ENCODE data around the gene DPF1.

The DPF1 gene

DNA sequence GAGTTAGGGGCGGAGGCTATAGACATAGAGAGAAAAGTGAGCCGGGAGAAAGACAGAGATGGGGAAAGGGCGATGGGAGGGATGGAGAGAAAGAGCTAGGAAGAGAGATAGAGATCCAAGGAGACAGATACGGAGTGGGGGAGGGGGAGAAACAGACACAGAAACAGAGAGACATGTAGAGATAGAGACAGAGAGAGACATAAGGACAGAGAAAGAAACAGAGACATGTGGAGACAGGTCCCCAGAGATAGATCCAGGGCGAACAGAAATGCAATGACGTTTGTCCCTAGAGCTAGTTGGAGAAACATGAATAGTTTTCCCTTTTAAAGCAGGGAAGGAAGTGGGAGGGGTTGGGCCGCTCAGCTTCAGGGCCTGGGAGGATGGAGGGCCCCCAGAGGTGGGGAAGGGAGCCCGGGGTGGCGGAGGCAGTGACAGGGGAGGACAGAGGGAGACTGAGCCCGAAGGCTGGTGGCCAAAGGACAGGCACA is 27.6 kb upstream of the DPF1 start:
- H3K4me2 ChIP-seq = peak overlapping the region; percentile 79
- H3K4me3 ChIP-seq = peak overlapping the region; percentile 64

DNA sequence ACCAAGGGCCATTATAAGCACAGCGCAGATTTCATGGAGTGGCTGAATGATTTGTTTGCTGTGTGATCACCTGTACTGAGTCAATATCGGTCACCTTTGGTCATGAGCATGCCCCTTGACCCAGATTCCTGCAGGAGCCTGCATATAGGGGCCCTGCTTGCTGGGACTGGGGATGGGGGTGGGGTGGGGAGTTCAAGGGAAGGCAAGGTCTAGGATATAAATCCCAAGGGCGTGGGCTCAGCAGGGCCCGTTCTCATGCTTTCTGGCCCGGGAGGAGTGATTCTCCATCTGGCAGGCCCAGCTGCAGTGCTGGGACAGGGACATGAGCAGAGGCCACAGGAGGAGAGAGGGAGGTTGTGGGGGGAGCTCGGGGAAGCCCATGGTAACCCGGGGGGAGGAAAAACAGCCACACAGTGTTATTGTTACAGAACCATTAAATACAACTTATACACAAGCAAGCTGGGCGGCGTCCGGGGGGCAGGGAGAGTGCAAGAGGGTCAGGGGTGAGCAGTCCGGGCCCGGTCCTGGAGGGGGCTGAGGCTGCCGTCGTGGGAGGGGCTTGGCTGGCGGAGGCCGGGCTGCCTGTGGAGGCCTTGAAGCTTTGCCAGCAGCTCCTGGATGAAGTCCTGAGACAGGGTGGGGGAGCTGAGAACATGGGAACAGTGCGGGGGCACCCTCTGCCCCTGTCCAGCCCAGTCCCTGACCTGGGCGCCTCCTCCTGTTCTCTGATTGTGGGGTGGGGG is 27.0 kb upstream of the DPF1 start:
- Histone ChIP-seq H3K27ac (peak overlapping the region; percentile 85), H3K4me2 (peak overlapping the region; percentile 79), H3K9me3 (no peaks in the 10 kb centered on the region), H3K4me3 (peak overlapping the region; percentile 64), H3K27me3 (no peaks in the 10 kb centered on the region), H3K9ac (peak overlapping the region; percentile 83), H3K4me1 (peaks cover 73% of the 10 kb centered on the region), H3K36me3 (peaks cover 10% of the 10 kb centered on the region), H4K20me1 (no peaks in the 10 kb centered on the region)
- TF ChIP-seq Cebpa-rat (IDR thresholded peaks at IDR 0.05) = no peak

More for the DNA sequence above, 27.6 kb upstream of the DPF1 start:
- TF ChIP-seq Cebpa-rat (IDR thresholded peaks at IDR 0.05) = no peak
- Histone ChIP-seq H4K20me1 (no peaks in the 10 kb centered on the region), H3K9ac (peak overlapping the region; percentile 83), H3K4me1 (peaks cover 70% of the 10 kb centered on the region), H3K9me3 (no peaks in the 10 kb centered on the region), H3K27me3 (no peaks in the 10 kb centered on the region), H3K27ac (peak overlapping the region; percentile 85), H3K36me3 (peaks cover 10% of the 10 kb centered on the region)

- no peak overlapping the region for H3K9ac ChIP-seq
- no peak for TF ChIP-seq Cebpa-rat (IDR thresholded peaks at IDR 0.05)
- peaks cover 73% of the 10 kb centered on the region for H3K4me1 ChIP-seq
- peaks cover 10% of the 10 kb centered on the region for H3K36me3 ChIP-seq
- H3K9me3 ChIP-seq = no peaks in the 10 kb centered on the region
- no peaks in the 10 kb centered on the region for H4K20me1 ChIP-seq
- 0 out of 2 replicates have a peak overlapping the region, but pooled peaks have one; percentile 85 for H3K27ac ChIP-seq
- H3K4me2 ChIP-seq = peak overlapping the region; percentile 79
- H3K4me3 ChIP-seq = no peak overlapping the region
- no peaks in the 10 kb centered on the region for H3K27me3 ChIP-seq
Observed at GRCh38 chr19:38250428-38250820, 26.4 kb upstream of the DPF1 start.

DNA sequence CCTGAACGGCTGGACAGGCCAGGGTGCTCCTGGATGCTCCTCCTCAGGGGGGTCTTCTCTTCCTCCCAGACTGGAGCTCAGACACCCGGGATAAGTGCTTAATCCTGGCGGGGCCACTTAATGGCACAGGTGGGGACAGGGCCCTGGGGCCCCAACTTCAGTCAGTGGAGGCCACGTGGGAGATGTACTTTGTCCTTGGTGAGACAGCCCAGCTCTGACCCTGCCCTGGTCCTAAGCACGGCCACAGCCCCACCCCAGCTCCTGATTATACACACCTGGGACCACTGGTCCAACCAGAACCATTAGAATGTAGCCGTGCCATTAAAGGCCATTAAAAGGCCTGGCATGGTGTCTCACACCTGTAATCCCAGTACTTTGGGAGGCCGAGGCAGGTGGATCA is 24.4 kb upstream of the DPF1 start:
- Histone ChIP-seq H3K27ac (no peak overlapping the region), H4K20me1 (no peaks in the 10 kb centered on the region), H3K4me3 (no peak overlapping the region), H3K9me3 (no peaks in the 10 kb centered on the region), H3K9ac (no peak overlapping the region), H3K36me3 (peaks cover 10% of the 10 kb centered on the region), H3K27me3 (no peaks in the 10 kb centered on the region), H3K4me2 (no peak overlapping the region), H3K4me1 (peaks cover 62% of the 10 kb centered on the region)
- no peak for TF ChIP-seq Cebpa-rat (IDR thresholded peaks at IDR 0.05)

DNA sequence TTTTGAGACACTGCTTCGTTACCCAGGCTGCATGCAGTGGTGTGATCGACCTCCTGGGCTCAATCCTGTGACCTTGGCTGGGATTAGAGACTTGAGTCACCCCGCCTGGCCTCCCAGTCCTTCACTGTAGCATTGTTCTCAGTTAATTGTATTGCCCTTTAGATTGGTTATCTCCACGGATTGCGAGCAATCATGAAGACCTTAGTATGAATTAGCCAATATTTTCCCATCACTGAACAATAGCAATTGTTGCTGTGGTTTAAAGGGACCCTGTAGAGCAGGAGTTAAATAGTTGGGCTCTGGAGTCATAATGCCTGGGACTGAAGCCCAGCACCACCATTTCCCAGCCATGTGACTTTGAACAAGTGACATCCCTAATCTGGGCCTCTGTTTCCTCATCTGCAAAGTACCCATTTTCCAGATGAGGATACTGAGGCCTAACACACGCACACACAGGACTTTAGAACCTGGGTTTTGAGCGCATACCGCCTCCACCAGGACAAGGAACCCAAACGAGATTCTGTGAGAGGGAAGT is 23.8 kb upstream of the DPF1 start:
- Histone ChIP-seq H3K27me3 (no peaks in the 10 kb centered on the region), H3K9ac (no peak overlapping the region), H3K27ac (no peak overlapping the region), H3K36me3 (peaks cover 10% of the 10 kb centered on the region), H3K4me1 (peaks cover 58% of the 10 kb centered on the region), H4K20me1 (no peaks in the 10 kb centered on the region), H3K4me2 (no peak overlapping the region), H3K9me3 (no peaks in the 10 kb centered on the region), H3K4me3 (no peak overlapping the region)
- TF ChIP-seq Cebpa-rat (IDR thresholded peaks at IDR 0.05) = no peak

GRCh38 chr19:38247126-38247525 is 23.1 kb upstream of the DPF1 start:
- Histone ChIP-seq H3K9ac (no peak overlapping the region), H3K27me3 (no peaks in the 10 kb centered on the region), H3K36me3 (peaks cover 10% of the 10 kb centered on the region), H3K27ac (no peak overlapping the region), H3K4me3 (no peak overlapping the region), H3K9me3 (no peaks in the 10 kb centered on the region), H3K4me2 (no peak overlapping the region), H3K4me1 (peaks cover 51% of the 10 kb centered on the region), H4K20me1 (no peaks in the 10 kb centered on the region)
- no peak for TF ChIP-seq Cebpa-rat (IDR thresholded peaks at IDR 0.05)

DNA sequence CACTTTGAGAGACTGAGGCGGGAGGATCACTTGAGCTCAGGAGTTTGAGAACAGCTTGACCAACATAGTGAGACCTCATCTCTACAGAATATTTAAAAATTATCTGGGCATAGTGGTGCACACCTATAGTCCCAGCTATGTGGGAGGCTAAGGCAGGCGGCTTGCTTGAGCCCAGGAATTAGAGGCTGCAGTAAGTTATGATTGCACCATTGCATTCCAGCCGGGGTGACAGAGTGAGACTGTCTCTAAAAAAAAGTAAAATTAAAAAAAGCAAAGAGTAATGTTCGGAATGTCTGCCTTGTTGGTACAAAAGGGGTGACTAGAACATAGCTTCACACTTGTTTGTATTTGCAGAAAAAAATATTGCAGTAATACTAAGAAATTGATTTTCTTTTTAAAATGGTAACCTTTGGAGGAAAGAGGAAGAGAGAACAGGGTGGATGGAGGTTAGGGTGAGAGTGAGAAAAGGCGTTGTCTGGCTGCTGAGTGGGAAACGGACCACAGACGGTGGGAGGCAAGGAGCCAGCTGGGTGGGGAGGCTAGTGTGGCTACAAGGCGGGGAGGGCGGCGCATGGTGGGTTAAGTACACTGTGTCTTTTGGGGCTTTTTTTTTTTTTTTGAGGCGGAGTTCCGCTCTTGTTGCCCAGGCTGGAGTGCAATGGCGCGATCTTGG is 21.9 kb upstream of the DPF1 start:
- Histone ChIP-seq H3K9ac (no peak overlapping the region), H4K20me1 (no peaks in the 10 kb centered on the region), H3K27me3 (no peaks in the 10 kb centered on the region), H3K9me3 (no peaks in the 10 kb centered on the region), H3K4me1 (peaks cover 40% of the 10 kb centered on the region), H3K4me3 (no peak overlapping the region), H3K27ac (no peak overlapping the region), H3K4me2 (no peak overlapping the region), H3K36me3 (peaks cover 10% of the 10 kb centered on the region)
- no peak for TF ChIP-seq Cebpa-rat (IDR thresholded peaks at IDR 0.05)

DNA sequence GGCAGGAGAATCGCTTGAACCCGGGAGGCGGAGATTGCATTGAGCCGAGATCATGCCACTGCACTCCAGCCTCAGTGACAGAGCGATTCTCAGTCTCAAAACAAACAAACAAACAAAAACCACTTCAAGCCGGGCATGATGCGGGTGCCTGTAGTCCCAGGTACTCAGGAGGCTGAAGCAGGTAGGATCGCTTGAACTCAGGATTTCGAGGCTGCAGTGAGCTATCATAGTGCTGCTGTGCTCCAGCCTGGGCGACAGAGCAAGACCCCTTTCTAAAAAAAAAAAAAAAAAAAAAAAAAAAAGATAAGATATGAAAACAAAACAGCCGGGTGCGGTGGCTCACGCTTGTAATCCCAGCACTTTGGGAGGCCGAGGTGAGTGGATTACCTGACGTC is 19.3 kb upstream of the DPF1 start:
- H3K27ac ChIP-seq = 0 out of 2 replicates have a peak overlapping the region, but pooled peaks have one; percentile 26
- no peaks in the 10 kb centered on the region for H4K20me1 ChIP-seq
- H3K27me3 ChIP-seq = no peaks in the 10 kb centered on the region
- peak overlapping the region; percentile 63 for H3K4me2 ChIP-seq
- peaks cover 7% of the 10 kb centered on the region for H3K36me3 ChIP-seq
- H3K9ac ChIP-seq = 0 out of 2 replicates have a peak overlapping the region, but pooled peaks have one; percentile 19
- no peak overlapping the region for H3K4me3 ChIP-seq
- H3K4me1 ChIP-seq = peaks cover 27% of the 10 kb centered on the region
- TF ChIP-seq Cebpa-rat (IDR thresholded peaks at IDR 0.05) = no peak
- H3K9me3 ChIP-seq = no peaks in the 10 kb centered on the region

DNA sequence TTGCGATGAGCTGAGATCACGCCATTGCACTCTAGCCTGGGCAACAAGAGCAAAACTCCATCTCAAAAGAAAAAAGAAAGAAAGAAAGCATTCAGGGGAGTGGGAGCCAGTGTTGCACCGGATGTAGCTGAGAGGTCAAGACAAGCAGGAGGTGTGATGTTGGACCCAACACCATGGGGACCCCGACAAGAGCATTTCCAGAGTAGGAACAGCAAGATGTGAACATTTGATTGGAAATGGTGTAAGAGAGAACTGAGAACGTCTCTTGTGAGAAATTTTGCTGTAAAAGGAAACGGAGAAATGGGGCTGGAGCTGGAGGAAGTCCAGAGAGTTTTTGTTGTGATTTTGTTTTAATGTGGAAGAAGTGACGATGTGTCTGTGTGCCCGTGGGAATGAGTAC is 15.8 kb upstream of the DPF1 start:
- H3K9ac ChIP-seq = no peak overlapping the region
- H3K36me3 ChIP-seq = no peaks in the 10 kb centered on the region
- no peak overlapping the region for H3K27ac ChIP-seq
- peaks cover 11% of the 10 kb centered on the region; the same call in 1 of the 2 replicates for H3K4me1 ChIP-seq
- no peaks in the 10 kb centered on the region for H4K20me1 ChIP-seq
- H3K4me3 ChIP-seq = no peak overlapping the region
- H3K27me3 ChIP-seq = no peaks in the 10 kb centered on the region
- H3K4me2 ChIP-seq = no peak overlapping the region
- TF ChIP-seq Cebpa-rat (IDR thresholded peaks at IDR 0.05) = no peak
- H3K9me3 ChIP-seq = no peaks in the 10 kb centered on the region

DNA sequence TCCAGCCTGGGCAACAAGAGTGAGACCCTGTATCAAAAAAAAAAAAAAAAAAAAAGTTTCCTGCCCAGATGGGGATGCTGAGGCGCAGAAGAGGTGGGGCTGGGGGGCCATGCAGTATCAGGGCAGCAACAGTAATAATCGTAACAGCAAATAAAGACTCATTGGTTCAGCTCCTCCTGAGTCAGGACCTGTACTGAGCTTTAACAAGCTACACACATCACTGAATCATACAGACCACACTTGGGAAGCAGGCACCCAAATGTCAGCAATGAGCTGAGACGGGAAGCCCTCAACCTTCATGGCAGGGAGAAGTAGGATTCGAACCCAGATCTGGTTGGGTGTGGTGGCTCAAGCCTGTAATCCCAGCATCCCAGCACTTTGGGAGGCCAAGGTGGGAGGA is 10.6 kb upstream of the DPF1 start:
- no peak overlapping the region for H3K9ac ChIP-seq
- H3K27me3 ChIP-seq = peaks cover 15% of the 10 kb centered on the region; the same call in 1 of the 2 replicates
- TF ChIP-seq Cebpa-rat (IDR thresholded peaks at IDR 0.05) = no peak
- H3K27ac ChIP-seq = no peak overlapping the region
- no peak overlapping the region for H3K4me2 ChIP-seq
- peaks cover 5% of the 10 kb centered on the region; the same call in 1 of the 2 replicates for H3K4me1 ChIP-seq
- H3K36me3 ChIP-seq = no peaks in the 10 kb centered on the region
- no peaks in the 10 kb centered on the region for H3K9me3 ChIP-seq
- H4K20me1 ChIP-seq = 0 out of 2 replicates have a peak, but pooled peaks cover 10% of the 10 kb centered on the region
- no peak overlapping the region for H3K4me3 ChIP-seq

Data from BLaER1 (cell line).